NCI-H524 (cell line): ENCODE results near the gene FBP2.
"Not testable (repeated sequence)": the region's sequence is repeated elsewhere in the genome, so short reads cannot be mapped to it uniquely, and the experiment has no call there.

Experiments used
- DNase-seq, 2 experiments: peaks; one replicate each; lab custom pipeline; 2025; lab: John Stamatoyannopoulos, UW

Gene FBP2

DNA sequence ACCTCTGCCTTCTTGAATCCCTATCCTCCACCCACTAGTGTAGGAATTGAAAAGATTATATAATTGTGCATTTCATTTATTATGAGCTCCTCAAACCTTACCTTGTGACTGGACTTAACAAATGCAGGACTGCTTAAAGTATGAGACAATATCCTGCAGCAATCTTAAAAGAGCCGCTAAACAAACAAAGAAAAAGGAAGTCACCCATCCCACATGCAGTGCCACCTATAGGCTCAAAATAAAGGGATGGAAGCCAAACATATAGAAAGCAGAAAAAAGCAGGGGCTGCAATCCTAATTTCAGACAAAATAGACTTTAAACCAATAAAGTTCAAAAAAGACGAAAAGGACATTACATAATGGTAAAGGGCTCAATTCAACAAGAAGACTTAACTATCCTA is 30.1 kb downstream of the FBP2 start:
- DNase-seq: no peak

DNA sequence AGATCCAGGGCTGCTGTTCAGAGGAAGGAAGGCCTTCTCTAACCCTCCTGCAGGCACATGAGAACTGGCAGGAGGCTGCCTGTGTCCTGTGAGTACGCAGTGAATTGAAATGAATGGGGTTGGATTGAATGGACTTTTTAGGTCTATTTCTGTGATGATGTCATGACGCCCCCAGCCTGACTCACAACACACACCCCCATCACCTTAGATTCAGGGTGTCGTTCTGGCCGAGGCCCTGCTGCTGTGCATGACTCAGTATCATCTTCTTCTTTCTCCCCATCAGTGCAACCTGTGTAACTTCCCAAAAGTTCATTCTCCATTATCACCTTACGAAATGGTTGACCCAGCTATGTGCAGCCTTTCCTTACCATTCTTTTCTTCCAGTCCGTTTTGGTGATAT is 33.4 kb downstream of the FBP2 start:
- no peak for DNase-seq

DNA sequence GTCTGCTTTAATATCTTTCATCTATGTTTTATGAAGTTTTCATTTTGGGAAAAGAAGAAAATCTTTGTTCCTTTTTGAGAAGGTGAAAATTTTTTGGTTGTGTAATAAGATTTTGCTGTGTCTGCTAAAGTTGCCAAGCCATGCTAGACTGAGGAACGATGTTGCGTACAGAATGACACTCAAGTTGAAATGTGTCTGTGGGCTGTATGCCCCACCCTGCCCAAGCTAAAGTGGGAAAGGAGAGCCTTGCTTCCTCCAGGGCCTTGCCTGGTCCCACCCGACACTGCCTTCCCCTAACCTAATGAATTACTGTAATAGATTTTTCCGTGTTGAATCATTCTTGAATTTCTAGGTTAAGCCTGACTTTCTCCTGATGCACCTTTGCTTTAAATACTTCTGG is 36.2 kb downstream of the FBP2 start:
- DNase-seq: no peak

DNA sequence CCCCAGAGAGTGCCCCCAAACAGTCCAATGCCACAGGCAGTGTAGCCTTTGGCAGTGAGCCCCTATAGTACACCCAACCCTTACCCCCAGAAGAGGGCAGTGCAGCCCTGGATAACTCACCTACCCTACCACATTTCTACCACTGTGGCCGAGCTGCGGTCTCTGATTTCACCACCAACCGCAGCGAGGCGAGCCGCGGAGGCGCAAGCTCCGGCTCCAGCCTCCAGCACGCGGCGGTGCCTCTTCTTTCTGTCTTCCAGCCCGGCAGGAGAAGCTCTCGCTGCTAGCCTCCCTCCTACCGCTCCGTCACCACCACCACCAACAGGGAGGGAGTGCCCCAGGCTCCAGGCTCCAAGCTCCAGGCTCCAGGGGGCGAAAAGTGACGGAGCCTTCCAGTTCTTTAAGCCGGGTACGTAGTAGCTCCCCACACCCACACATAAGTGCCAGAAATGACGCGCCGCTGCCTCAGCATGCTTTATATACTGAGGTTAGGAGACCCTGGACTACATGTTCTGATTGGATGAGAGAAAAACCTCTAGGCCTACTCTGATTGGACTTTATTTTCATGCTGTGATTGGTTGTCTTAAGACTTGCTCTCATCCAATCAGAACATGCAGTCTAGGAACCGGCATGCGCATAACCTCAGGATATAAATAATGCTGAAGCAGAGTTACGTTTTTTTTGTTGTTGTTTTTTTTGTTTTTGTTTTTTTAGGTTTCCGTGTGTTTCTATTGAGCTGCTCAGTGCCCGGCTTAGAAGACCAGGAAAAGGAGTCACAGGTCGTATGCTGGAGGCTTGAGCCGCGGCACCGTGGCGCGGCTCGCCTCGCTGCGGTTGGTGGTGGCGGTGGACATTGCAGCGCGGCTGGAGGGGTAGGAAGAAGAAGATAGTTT is 38.9 kb downstream of the FBP2 start, which contains the start of gene PCAT7:
Gene PCAT7 (plus strand): TSS at position 645 of the 893 bp plus-strand sequence.
- peak; percentile 93 to 94 for DNase-seq

DNA sequence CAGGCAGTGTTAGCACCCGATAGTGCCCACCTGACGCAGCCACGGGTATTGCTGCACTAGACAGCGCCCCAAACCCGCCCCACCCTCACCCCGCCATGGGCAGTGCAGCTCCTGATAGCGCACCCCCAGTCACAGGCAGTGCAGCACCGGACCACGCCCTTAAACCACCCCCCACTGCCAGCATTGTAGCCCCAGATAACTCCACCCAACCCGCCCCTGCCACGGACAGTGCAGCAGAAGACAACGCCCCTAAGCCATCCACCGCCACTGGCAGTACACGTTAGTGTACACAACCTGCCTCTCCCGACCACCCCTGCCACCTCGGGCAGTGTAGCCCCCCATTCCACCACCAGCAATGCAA is 39.6 kb downstream of the FBP2 start:
- DNase-seq: no peak

DNA sequence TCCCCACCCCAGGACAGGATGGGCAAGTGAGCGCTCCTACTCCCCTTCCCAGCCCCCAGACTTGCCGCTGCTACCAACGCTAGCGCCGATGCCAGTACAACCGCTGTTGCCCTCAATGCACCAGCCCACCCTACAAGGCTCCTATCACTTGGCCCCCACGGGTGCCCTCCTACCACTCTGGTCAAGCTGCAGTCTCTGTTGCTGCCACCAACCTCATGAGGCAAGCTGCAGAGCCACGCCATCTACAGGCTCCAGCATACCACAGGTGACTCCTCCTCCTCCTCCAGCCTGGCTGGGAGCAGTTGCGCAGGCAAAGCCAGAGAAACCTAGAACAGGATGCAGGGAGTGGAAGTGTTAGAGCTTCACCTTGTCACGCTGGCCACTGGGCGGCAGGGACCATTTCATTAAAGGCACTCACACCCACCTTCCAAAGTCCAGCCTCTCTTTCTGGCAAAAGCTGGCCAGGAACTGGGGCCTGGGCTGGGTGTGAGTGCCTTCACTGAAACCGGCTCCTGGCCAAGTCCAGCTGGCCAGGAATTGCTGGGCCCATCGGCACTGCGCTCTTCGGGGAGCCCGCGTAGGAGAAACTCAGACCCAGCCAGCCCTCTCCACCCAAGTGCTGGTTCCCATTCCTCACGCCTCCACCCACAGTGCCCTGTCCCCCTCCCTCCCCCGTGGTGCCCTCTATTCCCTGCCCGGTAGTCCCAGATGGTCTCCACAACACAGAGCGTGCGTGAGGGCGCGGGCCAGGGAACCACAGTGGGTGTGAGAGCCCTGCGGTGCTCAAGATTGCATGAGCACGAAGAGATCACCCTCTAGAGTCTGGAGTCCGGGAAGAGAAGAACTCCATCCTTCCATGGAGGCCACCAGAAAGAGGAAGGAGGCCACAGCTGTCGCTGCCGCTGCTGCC is 40.3 kb downstream of the FBP2 start:
- peak in 1 of 2 experiments; percentile 45 for DNase-seq

DNA sequence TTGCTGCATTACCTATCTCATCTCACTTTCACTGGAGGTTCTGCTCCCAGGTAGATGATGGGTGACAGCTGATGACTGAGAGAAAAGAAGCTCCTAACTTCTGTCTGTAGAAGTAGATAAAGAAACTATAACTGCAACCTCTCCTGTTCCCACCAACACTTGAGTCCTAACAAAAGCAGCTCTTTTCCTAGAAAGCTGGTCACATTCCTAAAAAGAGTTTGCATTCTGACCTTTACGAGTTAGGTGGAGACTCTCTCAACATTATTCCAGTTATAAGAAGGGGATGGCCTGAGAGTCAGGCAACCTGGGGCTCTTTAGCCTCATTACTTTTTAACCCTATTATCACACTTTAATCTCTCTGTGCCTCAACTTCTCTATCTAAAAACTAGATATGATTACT is 47.7 kb downstream of the FBP2 start:
- DNase-seq: no peak

DNA sequence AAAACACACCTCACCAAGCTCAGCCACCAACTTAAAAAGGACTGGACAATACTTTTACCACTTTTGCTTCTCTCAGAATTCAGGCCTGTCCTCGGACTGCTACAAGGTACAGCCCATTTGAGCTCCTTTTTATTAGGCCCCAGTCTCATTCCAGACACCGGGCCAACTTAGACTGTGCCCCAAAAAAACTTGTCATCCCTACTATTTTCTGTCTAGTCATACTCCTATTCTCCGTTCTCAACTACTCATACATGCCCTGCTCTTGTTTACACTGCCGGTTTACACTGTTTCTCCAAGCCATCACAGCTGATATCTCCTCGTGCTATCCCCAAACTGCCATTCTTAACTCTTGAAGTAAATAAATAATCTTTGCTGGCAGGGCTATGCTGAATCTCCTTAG is 49.3 kb downstream of the FBP2 start:
- not testable (repeated sequence) for DNase-seq

DNA sequence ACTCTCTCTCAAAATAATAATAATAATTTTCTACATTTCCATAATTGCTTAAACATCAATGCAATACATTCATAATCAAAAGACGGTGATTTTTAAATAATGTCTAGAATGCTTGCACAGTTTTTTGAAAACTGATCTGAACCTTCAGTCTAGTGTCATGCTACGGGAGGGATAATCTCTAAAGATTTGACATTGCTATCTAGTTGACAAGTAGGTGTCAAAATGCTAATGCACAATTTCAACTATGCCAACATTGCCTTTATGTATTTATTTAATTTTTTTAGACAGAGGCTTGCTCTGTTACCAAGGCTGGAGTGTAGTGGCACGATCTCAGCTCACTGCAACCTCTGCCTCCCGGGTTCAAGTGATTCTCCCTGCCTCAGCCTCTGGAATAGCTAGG is 54.7 kb downstream of the FBP2 start:
- no peak for DNase-seq

DNA sequence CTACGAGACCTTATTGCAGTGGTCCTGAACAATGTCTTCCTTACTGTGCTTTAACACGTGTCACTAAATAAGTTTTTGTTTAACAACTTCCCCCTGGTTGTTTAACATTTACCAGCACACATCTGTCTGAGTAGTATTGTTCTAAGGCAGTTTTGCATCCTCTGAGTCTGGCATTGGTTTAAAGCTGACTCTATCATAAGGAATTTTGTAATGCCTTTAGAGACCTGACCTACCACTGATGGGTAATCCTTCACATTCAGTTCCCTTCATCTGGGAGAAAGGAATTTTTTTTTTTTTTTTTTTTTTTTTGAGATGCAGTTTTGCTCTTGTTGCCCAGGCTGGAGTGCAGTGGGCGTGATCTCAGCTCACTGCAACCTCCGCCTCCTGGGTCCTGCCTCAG is 58.7 kb downstream of the FBP2 start:
- no peak for DNase-seq

DNA sequence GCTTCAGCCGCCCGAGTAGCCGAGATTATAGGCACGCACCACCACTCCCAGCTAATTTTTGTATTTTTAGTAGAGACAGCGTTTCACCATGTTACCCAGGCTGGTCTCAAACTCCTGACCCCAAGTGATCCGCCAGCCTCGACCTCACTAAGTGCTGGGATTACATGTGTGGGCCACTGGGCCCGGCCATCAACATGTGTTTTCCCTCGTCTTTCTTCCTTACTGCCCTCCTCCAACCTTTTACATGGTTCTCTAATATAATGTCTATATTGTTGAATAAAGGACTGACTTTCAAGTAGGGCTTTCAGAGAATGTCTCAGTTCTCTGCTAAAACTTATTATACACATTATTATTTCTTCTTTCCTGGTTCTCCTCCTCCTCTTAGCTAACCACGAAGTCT is 60.0 kb downstream of the FBP2 start:
- DNase-seq: no peak

DNA sequence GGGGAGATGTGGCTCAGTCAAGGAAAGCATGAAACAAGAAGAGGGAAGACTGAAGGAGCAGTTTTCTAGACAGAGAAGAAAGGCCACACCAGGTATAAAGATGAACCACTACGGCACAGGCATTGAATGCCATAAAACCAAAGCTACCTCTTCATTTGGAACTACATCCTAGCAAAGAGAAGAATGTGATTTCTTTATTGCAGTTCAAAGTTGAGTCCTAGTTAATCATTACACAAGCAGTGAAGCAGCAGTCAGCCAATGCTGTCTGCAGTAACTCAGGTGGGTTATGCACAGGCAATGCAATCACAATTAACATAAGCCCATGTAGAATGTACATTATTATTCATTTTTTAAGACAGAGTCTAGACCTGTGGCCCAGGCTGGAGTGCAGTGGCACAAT is 60.5 kb downstream of the FBP2 start:
- DNase-seq: no peak

DNA sequence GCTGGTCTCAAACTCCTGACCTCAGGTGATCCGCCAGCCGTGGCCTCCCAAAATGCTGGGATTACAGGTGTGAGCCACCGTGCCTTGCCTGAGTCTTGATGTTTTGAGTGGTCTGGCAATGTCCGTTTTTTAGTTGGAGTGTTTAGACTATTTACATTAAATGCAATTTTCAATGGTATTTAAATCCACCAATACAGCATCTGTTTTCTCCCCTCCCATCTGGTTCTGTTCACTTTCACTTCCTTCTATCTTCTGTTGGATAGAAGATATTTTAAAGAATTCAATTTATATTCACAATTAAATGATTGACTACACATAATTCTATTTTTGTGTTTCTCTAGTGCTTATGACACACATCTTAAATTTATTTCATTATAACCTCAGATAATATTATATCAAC is 64.7 kb downstream of the FBP2 start:
- no peak for DNase-seq

DNA sequence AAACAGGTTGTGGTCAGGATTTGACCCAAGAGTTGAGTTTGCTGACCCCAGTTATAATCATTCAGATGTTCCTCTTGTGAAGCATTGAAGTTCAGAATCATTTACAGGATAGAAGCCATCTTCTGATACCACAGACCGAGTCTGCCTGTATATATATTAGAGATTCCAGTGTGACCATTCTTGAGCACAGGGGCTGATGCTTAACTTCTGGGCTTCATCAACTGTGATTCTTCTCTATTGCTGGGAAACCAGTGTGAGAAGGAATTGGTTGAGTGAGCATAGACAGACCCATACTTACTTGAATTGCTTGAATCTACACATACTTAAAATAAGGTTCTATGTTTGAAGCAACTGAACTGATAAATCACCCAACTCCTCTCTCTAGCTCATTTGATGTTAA is 66.7 kb downstream of the FBP2 start:
- no peak for DNase-seq

DNA sequence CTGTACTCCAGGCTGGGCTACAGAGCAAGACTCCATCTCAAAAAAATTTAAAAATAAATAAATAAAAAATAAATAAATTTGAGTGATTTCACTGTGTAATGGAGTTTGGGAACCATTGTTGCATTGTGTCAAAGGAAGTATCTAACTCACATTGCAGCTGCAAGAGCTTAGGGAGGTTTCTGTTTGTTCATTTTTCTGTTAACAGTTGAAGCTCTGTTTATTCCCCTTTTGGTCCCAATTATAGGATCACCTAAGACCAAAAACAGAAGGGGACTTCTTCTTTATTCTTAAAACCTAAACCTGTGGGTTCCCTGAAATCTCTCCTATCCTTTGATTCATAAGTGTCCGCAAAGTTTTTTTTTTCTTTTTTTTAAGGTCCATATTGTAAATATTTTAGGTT is 67.4 kb downstream of the FBP2 start:
- no peak for DNase-seq

DNA sequence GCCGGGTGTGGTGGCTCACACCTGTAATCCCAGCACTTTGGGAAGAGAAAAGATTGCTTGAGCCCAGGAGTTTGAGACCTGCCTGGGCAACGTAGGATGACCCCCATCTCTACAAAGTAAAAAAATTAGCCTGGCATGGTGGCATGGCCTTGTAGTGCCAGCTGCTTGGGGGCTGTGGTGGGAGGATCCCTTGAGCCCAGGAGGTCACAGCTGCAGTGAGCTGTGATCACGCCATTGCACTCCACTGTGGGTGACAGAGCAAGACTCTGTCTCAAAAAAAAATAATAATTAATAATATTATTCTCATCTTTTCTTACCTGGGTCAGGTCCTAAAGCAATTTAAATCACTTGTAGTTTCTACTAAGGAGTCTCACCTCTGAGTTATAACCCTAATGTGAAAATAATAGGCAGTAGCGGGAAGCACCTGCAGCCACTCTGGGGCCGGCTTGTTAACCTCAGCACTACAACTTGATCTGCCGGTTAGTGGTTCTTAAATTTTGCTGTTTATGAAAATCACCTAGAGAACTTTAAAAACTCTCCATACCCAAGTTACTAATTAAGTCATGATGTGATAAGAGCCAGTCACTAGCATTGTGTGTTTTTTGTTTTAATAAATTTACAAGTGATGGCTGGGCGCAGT is 68.1 kb downstream of the FBP2 start:
- DNase-seq: no peak

DNA sequence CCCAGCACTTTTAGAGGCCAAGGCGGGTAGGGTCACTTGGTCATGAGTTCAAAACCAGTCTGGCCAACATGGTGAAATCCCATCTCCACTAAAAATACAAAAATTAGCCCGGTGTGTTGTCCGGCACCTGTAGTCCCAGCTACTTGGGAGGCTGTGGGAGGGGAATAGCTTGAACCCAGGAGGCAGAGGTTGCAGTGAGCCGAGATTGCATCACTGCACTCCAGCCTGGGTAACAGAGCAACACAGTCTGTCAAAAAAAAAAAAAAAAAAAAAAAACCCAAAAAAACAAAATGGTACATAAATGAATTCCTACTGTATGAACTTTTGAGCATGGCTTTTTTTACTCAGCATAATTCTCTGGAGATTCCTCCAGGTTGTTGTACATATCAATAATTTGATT is 76.4 kb downstream of the FBP2 start:
- no peak for DNase-seq

DNA sequence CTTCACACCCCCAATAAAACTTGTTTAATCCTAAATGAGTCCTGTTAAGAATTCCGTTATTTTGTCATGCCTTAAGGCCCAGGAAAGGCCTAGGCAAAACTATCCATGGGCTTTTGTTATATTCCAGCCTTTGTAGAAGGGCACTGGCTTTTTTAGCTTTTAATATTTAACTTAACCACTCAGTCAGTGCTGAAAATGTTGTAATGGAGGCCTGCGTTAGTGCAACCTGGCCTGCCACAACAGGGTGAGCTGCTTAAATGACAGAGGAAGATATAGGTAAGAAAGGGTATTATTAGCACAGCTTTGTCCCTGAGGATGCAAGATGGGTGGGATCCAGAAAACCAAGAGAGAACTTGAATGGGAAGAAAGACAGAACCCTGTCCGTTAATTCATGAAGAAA is 78.9 kb downstream of the FBP2 start:
- no peak for DNase-seq

DNA sequence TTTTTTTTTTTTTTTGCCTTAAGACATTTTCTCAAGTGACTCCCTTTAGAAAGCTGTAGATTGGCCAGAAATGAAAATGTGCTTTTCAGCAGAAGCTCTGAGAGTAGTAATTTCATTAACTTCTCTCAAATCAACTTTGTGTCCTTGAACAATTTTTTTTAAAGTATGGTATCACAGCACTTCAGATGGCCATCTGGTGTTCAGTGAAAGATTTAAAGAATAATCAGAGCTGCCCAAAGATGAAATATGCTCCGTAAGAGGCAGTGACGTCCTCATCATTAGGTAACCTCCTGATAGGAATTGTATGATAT is 81.7 kb downstream of the FBP2 start:
- peak; percentile 25 to 67 for DNase-seq

DNA sequence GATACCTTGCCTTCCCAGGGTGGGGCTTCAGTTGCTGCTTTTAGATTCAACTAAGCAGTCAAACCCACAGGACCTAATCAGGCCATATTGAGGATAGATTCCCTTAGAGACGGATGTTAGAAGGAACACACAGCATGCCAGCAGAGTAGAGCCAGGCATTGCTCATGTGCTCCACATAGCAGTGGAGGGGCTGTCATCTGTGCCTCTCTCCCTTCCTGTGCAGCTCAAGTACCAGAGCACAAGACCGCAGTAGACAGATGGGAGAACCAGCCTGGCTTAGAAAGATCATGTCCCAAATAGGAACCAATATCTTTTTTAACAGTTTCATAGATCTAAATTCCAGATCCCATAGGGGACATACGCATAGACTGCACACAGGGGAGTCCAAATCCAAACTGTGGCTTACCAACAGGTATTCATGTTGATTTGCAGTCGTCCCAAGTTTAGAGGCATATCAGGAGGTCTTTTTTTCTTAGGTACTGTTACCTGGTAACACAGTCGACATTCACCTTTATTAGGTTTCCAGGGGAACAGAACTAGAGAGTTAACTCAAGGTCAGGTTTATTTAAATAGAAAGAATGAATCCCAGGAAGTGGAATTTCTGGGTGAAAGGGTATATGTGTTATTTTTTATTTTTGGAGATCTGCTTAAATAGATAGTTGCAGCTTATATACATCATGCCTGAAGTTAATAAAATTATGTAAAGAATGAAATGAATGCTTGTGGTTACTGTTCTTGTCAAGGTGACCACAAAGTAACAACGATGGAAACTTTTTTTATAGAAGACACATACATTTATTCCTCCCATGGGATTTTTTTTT is 82.3 kb downstream of the FBP2 start:
- peak in 1 of 2 experiments; percentile 60 for DNase-seq
